ENCODE measurements around the gene CARD10. TPM values are rescaled to one million over a fixed set of nuclear protein-coding genes. Genes with fewer than 3 reads are reported as not detected.
A peak's percentile ranks its signal among the peaks of the same experiment; 100 is the strongest.

CARD10 gene
- polyA plus RNA-seq, 3 donors: 0.03 TPM; not detected in 2

DNA sequence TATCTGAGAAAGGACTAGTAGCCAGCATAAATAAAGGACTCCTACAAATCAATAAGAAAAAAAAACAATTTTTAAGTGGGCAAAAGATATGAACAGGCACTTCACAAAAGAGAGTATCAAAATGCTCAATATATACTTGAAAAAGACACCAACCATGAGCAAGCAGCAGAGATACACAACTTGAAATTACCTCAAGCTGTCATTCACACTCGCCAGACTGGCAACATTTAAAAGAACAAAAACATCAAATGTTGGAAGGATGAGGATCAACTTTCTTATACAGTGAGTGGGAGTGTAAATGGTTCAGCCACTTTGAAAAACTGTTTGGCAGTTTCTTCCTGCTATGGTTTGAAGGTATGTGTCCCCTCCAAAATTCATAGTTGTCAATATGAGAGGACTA lies 68.0 kb downstream of the CARD10 start:
- Histone ChIP-seq H3K36me3 (replicated peaks in 1 of 2; ENCODE audit: control insufficient read depth in 1 of 2, insufficient read depth in 2 of 2, low read length in 2 of 2) (no peaks in the 10 kb centered on the region), H4K20me1 (ENCODE audit: insufficient read depth, low read length) (no peaks in the 10 kb centered on the region), H3K27me3 (ENCODE audit: control insufficient read depth in 2 of 2, insufficient read depth in 2 of 2, low read length in 2 of 2) (no peaks in the 10 kb centered on the region), H3K79me2 (ENCODE audit: insufficient read depth, low read length) (no peaks in the 10 kb centered on the region), H3K4me2 (replicated peaks; ENCODE audit: extremely low read depth, low read length, poor library complexity, severe bottlenecking) (no peak overlapping the region), H3K9me3 (replicated peaks in 1 of 2; ENCODE audit: control insufficient read depth in 1 of 2, insufficient read depth in 1 of 2, low read length in 2 of 2) (no peaks in the 10 kb centered on the region), H3K27ac (ENCODE audit: low read depth in 1 of 2, low read length in 2 of 2) (no peak overlapping the region), H3K4me3 (replicated peaks in 1 of 3; ENCODE audit: low read depth in 2 of 3, low read length in 3 of 3) (no peak overlapping the region), H2AFZ (ENCODE audit: insufficient read depth, low read depth, low read length, poor library complexity, severe bottlenecking) (no peak overlapping the region), H3K9ac (ENCODE audit: insufficient read depth, low read length, poor library complexity, severe bottlenecking) (no peak overlapping the region), H3K4me1 (ENCODE audit: control insufficient read depth in 1 of 2, insufficient read depth in 2 of 2, low read length in 2 of 2) (peaks cover 22 to 27% of the 10 kb centered on the region in 2 donors)
- Mint-ChIP-seq H3K27me3 (ENCODE audit: low read depth in 3 of 3) (peaks cover 6 to 20% (median 15%) of the 10 kb centered on the region in 3 donors), H3K27ac (no peak overlapping the region), H3K4me1 (peaks cover 25% of the 10 kb centered on the region), H3K9me3 (peaks cover 0 to 1% (median 0%) of the 10 kb centered on the region in 7 donors), H3K4me3 (no peak overlapping the region), H3K36me3 (no peaks in the 10 kb centered on the region)
- intact Hi-C loops (cut with micrococcal nuclease): no loop called here
- no CpG with 5 or more reads among the region's 1 CpG for WGBS (ENCODE audit: insufficient coverage)
- DNase-seq: no peak
- TF ChIP-seq, protein P1, sequence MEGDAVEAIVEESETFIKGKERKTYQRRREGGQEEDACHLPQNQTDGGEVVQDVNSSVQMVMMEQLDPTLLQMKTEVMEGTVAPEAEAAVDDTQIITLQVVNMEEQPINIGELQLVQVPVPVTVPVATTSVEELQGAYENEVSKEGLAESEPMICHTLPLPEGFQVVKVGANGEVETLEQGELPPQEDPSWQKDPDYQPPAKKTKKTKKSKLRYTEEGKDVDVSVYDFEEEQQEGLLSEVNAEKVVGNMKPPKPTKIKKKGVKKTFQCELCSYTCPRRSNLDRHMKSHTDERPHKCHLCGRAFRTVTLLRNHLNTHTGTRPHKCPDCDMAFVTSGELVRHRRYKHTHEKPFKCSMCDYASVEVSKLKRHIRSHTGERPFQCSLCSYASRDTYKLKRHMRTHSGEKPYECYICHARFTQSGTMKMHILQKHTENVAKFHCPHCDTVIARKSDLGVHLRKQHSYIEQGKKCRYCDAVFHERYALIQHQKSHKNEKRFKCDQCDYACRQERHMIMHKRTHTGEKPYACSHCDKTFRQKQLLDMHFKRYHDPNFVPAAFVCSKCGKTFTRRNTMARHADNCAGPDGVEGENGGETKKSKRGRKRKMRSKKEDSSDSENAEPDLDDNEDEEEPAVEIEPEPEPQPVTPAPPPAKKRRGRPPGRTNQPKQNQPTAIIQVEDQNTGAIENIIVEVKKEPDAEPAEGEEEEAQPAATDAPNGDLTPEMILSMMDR (IDR thresholded peaks at IDR 0.05): no peak

DNA sequence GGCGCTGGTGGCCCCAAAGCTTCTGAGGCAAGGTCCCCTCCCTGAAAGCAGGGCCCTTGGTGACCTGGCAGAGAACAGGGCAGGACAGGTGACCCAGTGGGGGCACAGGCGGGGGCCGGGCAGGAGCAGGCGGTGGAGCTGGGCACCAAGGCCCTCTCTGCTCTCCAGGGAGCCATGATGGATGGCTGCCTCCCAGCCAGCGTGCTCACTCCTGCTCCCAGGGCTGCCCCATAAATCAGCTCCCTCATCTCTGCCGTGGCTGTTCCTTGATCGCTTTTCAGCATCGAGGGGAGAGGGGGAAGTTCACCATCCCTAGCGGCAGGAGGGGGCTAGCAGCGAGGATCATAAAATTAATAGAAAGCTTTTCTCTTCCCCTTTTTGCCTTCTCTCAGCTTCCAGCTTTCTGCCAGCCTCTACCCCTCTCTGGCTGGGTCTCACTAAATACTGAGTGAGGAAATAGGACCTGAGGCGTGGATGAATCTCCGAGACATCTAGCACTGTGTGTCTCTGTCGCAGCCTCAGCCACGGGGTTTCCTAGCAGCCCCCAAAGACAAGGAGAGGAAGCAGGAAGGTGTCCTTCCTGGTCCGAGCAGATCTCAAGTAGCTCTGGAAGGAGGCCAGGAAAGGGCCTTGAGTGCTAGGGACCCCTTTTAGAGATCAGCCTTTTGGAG lies 69.7 kb downstream of the CARD10 start:
- Histone ChIP-seq H3K79me2 (ENCODE audit: insufficient read depth, low read length) (no peaks in the 10 kb centered on the region), H3K36me3 (replicated peaks in 1 of 2; ENCODE audit: control insufficient read depth in 1 of 2, insufficient read depth in 2 of 2, low read length in 2 of 2) (no peaks in the 10 kb centered on the region), H2AFZ (ENCODE audit: insufficient read depth, low read depth, low read length, poor library complexity, severe bottlenecking) (no peak overlapping the region), H3K4me1 (ENCODE audit: control insufficient read depth in 1 of 2, insufficient read depth in 2 of 2, low read length in 2 of 2) (peaks cover 24 to 30% of the 10 kb centered on the region in 2 donors), H3K9ac (ENCODE audit: insufficient read depth, low read length, poor library complexity, severe bottlenecking) (peak overlapping the region; percentile 21), H3K4me3 (replicated peaks in 1 of 3; ENCODE audit: low read depth in 2 of 3, low read length in 3 of 3) (no peak overlapping the region), H4K20me1 (ENCODE audit: insufficient read depth, low read length) (no peaks in the 10 kb centered on the region), H3K27ac (ENCODE audit: low read depth in 1 of 2, low read length in 2 of 2) (no peak overlapping the region), H3K9me3 (replicated peaks in 1 of 2; ENCODE audit: control insufficient read depth in 1 of 2, insufficient read depth in 1 of 2, low read length in 2 of 2) (no peaks in the 10 kb centered on the region), H3K27me3 (ENCODE audit: control insufficient read depth in 2 of 2, insufficient read depth in 2 of 2, low read length in 2 of 2) (no peaks in the 10 kb centered on the region), H3K4me2 (replicated peaks; ENCODE audit: extremely low read depth, low read length, poor library complexity, severe bottlenecking) (no peak overlapping the region)
- Mint-ChIP-seq H3K4me1 (peaks cover 20% of the 10 kb centered on the region), H3K27ac (peak overlapping the region in 1 of 7 donors; percentile 15), H3K9me3 (peaks cover 0 to 1% (median 0%) of the 10 kb centered on the region in 7 donors), H3K4me3 (no peak overlapping the region), H3K36me3 (no peaks in the 10 kb centered on the region), H3K27me3 (ENCODE audit: low read depth in 3 of 3) (peaks cover 9 to 15% (median 13%) of the 10 kb centered on the region in 3 donors)
- WGBS (ENCODE audit: insufficient coverage): 30% methylated on average over 7 of the region's 15 CpGs
- peak in 1 of 3 donors; percentile 17 for DNase-seq
- TF ChIP-seq, protein P1 (IDR thresholded peaks at IDR 0.05): peak; percentile 10
- intact Hi-C loops (cut with micrococcal nuclease): no loop called here
